GM21447 (cell line): Measurements from ENCODE around the gene SNTA1.
"Not testable (repeated sequence)": the region's sequence is repeated elsewhere in the genome, so short reads cannot be mapped to it uniquely, and the experiment has no call there.

Experiments used
- ATAC-seq: cut with Tn5 transposase; IDR thresholded peaks from one replicate; pipeline ENCODE4 v1.9.1; 2021; ENCODE audit not compliant: unreplicated experiment

SNTA1 gene

GRCh38 chr20:33400812-33401183 is 42.8 kb downstream of the SNTA1 start:
- peak; percentile 39 for ATAC-seq

- ATAC-seq, result no peak
These were observed 43.6 kb downstream of the SNTA1 start for GRCh38 chr20:33399924-33400323.

DNA sequence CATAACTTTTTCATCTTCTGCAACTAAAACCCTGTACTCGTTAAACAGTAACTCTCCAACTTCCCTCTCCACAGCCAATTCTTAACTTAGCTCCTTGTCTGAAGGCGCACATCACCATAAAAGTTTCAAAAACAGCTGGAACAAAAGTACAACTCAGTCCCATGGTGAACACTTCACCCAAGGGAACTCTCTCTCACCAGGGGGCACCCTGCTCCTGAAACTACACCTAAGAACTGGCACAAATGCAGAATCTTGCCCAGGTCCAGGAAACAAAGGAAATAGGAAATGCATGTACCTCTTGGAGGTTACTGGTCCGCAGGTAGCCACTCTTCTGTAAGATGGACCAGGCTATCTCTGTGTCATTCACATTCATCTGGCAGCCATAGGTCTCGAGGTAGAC is 48.8 kb downstream of the SNTA1 start:
- no peak for ATAC-seq

DNA sequence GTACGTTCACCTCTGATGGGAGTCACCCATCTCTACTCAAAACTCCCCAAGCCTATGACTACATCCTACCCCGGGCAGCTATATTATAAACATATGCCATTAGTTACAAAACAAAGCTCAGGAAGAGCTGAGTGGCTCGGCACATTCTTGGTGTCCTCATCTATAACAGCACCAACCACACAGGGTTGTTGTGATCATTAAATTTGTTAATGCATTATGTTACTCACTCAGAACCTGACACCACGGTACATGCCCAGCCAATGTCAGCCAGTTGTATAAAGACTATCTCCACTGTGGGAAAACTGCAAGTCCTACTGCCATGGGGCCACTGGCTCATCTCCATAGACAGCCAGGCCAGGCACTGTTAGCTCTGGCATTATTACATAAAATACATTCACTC is 50.0 kb downstream of the SNTA1 start:
- no peak for ATAC-seq

- no peak for ATAC-seq
These were observed 51.7 kb downstream of the SNTA1 start for GRCh38 chr20:33391722-33392415.

GRCh38 chr20:33389326-33389725 is 54.2 kb downstream of the SNTA1 start:
- ATAC-seq, result not testable (repeated sequence)

DNA sequence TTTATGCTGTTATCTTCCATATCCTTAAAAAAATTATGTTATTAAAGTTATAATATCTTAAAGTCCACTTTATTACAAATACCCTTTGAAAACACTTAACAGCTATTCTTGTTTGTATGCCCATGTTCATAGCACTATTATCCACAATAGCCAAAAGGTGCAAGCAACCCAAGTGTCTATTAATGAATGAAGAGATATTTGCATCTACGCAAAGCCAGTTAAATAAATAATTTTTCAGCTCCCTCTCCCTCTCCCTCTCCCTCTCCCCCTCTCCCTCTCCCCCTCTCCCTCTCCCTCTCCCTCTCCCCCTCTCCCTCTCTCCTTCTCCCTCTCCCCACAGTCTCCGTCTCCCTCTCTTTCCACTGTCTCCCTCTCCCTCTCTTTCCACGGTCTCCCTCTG is 55.3 kb downstream of the SNTA1 start:
- no peak for ATAC-seq

DNA sequence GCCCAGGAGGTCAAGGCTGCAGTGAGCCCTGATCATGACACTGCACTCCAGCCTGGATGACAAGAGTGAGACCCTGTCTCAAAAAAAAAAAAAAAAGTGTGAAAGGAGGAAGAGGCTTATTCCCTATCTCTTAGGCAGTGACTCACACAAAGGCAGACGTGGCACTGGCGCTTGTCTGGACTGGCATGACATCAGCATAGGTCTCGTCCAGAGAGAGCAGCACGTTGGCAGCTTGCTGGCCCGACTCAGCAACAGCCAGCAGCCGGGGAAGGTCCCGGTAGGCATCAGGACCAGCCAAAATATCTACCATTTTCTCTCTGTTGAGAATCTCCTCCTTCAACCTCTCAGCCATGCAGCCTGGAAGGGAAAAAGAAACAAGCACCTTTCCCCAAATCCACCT is 56.4 kb downstream of the SNTA1 start:
- ATAC-seq, result no peak

DNA sequence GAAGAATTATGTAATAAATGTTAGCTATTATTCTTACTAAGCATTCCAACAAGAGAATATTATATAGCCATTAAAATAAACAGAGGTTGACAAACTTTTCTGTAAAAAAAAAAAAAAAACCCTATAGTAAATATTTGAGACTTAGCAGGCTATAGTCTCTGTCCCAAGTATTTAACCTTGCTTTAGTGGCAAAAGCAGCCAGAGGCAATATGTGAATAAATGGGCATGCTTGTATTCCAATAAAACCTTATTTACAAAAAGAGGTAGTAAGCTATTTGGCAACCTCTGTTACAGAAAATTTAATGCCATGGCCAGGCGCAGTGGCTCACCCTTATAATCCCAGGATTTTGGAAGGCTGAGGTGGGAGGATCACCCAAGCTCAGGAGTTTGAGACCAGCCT is 56.9 kb downstream of the SNTA1 start:
- ATAC-seq, result no peak

- no peak for ATAC-seq
These were observed 66.2 kb downstream of the SNTA1 start for GRCh38 chr20:33377366-33377765.

DNA sequence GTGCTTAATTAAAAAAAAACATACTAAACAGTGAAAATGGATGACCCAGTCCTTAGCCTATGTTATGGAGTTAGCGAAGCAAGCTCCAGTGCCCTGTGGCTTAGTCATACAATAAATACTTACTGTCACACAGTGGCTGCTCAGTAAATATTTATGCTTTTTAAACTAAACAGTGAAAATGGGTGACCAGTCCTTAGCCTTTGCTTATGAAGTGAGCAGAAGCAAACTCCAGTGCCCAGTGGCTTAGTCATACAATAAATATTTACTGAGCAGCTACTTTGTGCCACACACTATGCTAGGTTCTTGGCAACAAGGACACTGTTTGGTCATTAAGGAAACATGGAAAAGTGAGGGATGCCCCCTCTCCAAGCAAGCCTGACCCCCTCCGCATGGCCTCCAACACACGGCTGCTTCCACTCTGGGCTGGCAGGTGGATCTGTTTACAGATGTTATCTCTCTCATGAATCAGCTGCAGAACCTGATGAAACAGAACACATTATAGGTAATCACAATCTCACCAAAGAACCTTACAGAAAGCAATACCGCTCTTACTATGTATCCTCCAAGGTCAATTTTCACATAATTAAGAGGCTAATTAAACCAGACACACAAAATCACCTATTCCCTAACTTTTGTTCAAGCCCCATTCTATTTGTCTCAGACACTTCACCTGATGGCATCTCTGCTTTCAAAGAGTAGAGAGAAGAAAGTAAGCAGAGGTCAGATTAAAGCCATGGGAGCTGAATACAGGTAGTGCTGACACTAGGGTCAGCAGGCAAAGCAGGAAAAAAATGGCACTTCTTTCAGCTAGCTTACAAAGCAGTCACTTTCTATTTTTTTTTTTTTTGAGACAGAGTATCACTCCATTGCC is 69.6 kb downstream of the SNTA1 start:
- ATAC-seq, result no peak

GRCh38 chr20:33372993-33373441 is 70.5 kb downstream of the SNTA1 start:
- no peak for ATAC-seq

- no peak for ATAC-seq
These were observed 73.3 kb downstream of the SNTA1 start for GRCh38 chr20:33370291-33370690.

DNA sequence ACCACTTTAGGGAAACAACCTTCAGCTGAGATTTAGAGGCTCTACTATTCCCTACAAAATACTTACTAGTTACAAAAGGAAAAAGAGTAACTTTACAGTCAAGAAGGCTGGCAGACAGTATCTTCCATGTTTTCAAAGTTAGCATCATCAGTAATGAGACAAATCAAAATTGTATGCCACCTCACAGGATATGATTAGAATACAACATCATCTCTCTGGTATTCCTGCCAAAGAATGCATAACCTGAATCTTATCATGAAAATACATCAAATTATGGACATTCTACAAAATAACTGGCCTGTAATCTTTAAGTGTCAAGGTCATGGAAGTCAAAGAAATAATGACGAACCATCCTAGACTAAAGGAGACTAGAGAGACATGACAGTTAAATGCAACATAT is 80.7 kb downstream of the SNTA1 start:
- no peak for ATAC-seq

GRCh38 chr20:33359399-33360261 is 83.9 kb downstream of the SNTA1 start:
- ATAC-seq, result no peak
